ENCODE results near the gene PTPRU. TPM values are rescaled to one million over a fixed set of nuclear protein-coding genes. Genes with fewer than 3 reads are reported as not detected.

Gene PTPRU
- total and polyA plus RNA-seq, 2 experiments from 2014 or later, result 8.0 to 105 TPM

DNA sequence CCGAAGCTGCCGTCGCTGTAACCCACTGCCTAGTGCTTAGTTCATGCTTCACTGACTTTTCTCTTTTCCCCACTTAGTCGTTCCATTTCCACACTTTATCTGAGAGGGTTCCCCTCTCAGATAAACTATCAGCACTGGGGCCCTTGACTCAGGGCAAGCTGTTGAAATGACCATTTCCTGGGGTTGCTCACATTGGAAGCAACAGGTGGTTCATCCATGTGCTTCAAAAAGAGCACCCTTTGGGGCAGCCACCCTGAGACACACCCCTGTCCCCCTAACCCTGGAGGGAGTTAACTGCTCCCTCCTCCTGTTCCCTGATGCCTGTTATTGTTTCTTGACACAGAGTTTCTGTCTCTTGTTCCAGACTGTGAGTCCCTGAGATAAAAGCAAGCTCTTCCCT is 107.2 kb downstream of the PTPRU start:
- TF ChIP-seq STAT1 (IDR thresholded peaks at IDR 0.05; ENCODE audit: unreplicated experiment), result no peak
- H2AFZ ChIP-seq, result no peak overlapping the region
- H3K27ac Mint-ChIP-seq, result no peak overlapping the region
- H3K27ac ChIP-seq (ENCODE audit: low read depth), result no peak overlapping the region
- no peaks in the 10 kb centered on the region for H3K79me2 ChIP-seq (replicated peaks; ENCODE audit: insufficient read depth)
- peaks cover 17% of the 10 kb centered on the region; the same call in 1 of the 2 replicates for H3K4me1 ChIP-seq (ENCODE audit: insufficient read depth)
- H3K36me3 ChIP-seq (ENCODE audit: insufficient read depth), result no peaks in the 10 kb centered on the region
- peaks cover 7% of the 10 kb centered on the region for H3K27me3 Mint-ChIP-seq (ENCODE audit: insufficient read depth, low read depth, poor library complexity)
- no peak overlapping the region for H3K4me3 ChIP-seq
- no peaks in the 10 kb centered on the region for H3K27me3 ChIP-seq (ENCODE audit: insufficient read depth)
- DNase-seq (ENCODE audit: low spot score) (no peak), ATAC-seq (no peak)
- H3K4me1 Mint-ChIP-seq, result peaks cover 27% of the 10 kb centered on the region
- H3K9me3 Mint-ChIP-seq, result no peaks in the 10 kb centered on the region; the same call in 2 of the 3 replicates
- no peaks in the 10 kb centered on the region for H3F3A ChIP-seq (replicated peaks; ENCODE audit: low read depth)
- H3K36me3 Mint-ChIP-seq (ENCODE audit: low read depth), result no peaks in the 10 kb centered on the region
- H4K20me1 ChIP-seq (replicated peaks; ENCODE audit: insufficient read depth), result no peaks in the 10 kb centered on the region
- H3K4me3 Mint-ChIP-seq, result no peak overlapping the region
- H3K4me2 ChIP-seq, result no peak overlapping the region; the same call in 1 of the 2 replicates
- H3K9me2 ChIP-seq (ENCODE audit: insufficient read depth), result no peaks in the 10 kb centered on the region

DNA sequence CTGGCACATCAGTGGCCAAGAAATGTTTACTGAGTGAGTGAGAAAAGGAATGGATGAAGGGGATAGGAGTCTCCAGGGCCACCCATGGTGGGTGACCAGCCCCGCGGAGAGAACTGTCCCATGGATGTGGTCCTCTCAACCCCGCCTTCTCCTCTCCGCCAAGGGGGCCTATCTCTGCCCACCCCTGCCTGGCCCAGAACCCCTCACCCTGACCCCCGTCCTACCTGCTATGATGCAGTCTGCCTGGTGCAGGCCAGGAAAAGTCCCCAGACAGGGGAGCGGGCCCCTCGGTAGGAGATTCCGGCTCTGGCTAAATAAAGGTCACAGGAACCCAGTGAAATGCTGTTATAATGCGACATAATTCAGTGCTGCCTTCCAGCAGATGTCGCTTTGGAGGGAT is 107.6 kb downstream of the PTPRU start:
- Histone ChIP-seq H3K9me2 (ENCODE audit: insufficient read depth) (no peaks in the 10 kb centered on the region), H3K79me2 (replicated peaks; ENCODE audit: insufficient read depth) (no peaks in the 10 kb centered on the region), H2AFZ (peak overlapping the region; percentile 72; the same call in 1 of the 2 replicates), H3F3A (replicated peaks; ENCODE audit: low read depth) (no peaks in the 10 kb centered on the region), H3K4me1 (ENCODE audit: insufficient read depth) (peaks cover 17% of the 10 kb centered on the region; the same call in 1 of the 2 replicates), H3K4me3 (no peak overlapping the region), H3K36me3 (ENCODE audit: insufficient read depth) (no peaks in the 10 kb centered on the region), H3K4me2 (peak overlapping the region; percentile 55; the same call in 1 of the 2 replicates), H3K27ac (ENCODE audit: low read depth) (no peak overlapping the region), H3K27me3 (ENCODE audit: insufficient read depth) (no peaks in the 10 kb centered on the region), H4K20me1 (replicated peaks; ENCODE audit: insufficient read depth) (no peaks in the 10 kb centered on the region)
- no peaks in the 10 kb centered on the region; the same call in 2 of the 3 replicates for H3K9me3 Mint-ChIP-seq
- H3K36me3 Mint-ChIP-seq (ENCODE audit: low read depth), result no peaks in the 10 kb centered on the region
- no peak overlapping the region; the same call in 1 of the 2 replicates for H3K27ac Mint-ChIP-seq
- H3K27me3 Mint-ChIP-seq (ENCODE audit: insufficient read depth, low read depth, poor library complexity), result peaks cover 6% of the 10 kb centered on the region
- no peak for DNase-seq (ENCODE audit: low spot score)
- ATAC-seq, result peak; percentile 24; the same call in 2 of the 3 replicates
- TF ChIP-seq, protein P1, sequence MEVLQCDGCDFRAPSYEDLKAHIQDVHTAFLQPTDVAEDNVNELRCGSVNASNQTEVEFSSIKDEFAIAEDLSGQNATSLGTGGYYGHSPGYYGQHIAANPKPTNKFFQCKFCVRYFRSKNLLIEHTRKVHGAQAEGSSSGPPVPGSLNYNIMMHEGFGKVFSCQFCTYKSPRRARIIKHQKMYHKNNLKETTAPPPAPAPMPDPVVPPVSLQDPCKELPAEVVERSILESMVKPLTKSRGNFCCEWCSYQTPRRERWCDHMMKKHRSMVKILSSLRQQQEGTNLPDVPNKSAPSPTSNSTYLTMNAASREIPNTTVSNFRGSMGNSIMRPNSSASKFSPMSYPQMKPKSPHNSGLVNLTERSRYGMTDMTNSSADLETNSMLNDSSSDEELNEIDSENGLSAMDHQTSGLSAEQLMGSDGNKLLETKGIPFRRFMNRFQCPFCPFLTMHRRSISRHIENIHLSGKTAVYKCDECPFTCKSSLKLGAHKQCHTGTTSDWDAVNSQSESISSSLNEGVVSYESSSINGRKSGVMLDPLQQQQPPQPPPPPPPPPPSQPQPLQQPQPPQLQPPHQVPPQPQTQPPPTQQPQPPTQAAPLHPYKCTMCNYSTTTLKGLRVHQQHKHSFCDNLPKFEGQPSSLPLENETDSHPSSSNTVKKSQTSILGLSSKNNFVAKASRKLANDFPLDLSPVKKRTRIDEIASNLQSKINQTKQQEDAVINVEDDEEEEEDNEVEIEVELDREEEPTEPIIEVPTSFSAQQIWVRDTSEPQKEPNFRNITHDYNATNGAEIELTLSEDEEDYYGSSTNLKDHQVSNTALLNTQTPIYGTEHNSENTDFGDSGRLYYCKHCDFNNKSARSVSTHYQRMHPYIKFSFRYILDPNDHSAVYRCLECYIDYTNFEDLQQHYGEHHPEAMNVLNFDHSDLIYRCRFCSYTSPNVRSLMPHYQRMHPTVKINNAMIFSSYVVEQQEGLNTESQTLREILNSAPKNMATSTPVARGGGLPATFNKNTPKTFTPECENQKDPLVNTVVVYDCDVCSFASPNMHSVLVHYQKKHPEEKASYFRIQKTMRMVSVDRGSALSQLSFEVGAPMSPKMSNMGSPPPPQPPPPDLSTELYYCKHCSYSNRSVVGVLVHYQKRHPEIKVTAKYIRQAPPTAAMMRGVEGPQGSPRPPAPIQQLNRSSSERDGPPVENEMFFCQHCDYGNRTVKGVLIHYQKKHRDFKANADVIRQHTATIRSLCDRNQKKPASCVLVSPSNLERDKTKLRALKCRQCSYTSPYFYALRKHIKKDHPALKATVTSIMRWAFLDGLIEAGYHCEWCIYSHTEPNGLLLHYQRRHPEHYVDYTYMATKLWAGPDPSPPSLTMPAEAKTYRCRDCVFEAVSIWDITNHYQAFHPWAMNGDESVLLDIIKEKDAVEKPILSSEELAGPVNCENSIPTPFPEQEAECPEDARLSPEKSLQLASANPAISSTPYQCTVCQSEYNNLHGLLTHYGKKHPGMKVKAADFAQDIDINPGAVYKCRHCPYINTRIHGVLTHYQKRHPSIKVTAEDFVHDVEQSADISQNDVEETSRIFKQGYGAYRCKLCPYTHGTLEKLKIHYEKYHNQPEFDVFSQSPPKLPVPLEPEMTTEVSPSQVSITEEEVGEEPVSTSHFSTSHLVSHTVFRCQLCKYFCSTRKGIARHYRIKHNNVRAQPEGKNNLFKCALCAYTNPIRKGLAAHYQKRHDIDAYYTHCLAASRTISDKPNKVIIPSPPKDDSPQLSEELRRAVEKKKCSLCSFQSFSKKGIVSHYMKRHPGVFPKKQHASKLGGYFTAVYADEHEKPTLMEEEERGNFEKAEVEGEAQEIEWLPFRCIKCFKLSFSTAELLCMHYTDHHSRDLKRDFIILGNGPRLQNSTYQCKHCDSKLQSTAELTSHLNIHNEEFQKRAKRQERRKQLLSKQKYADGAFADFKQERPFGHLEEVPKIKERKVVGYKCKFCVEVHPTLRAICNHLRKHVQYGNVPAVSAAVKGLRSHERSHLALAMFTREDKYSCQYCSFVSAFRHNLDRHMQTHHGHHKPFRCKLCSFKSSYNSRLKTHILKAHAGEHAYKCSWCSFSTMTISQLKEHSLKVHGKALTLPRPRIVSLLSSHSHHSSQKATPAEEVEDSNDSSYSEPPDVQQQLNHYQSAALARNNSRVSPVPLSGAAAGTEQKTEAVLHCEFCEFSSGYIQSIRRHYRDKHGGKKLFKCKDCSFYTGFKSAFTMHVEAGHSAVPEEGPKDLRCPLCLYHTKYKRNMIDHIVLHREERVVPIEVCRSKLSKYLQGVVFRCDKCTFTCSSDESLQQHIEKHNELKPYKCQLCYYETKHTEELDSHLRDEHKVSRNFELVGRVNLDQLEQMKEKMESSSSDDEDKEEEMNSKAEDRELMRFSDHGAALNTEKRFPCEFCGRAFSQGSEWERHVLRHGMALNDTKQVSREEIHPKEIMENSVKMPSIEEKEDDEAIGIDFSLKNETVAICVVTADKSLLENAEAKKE (CRISPR knock-in tag; IDR thresholded peaks at IDR 0.05), result no peak
- peaks cover 26% of the 10 kb centered on the region for H3K4me1 Mint-ChIP-seq
- no peak overlapping the region for H3K4me3 Mint-ChIP-seq

Data from GM23338 (cell line).